ENCODE measurements around the gene PSG5.

DNA sequence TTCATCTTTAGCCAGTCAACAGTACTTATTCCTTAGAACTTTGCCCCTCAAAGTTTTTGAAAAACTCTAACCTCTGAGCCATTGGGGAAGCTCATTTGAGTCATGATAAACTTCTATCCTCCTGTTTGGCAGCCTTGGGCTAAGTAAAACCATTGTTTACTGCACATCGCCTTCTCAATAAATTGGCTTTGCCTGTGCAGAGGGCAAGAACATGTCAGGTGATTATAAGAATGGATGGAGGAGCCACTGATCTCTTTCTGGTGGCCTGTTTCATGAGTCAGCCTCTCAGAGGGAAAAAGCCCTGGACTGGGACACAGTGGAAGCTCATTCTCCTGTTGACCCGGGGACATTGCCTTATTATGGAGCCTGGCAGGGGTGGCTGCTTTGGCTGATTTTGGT lies 38.5 kb upstream of the PSG5 start:
- TF ChIP-seq CTCF (IDR thresholded peaks at IDR 0.05; ENCODE audit: borderline replicate concordance, extremely low read depth, low read length, poor library complexity, severe bottlenecking) (no peak), EZH2 (IDR thresholded peaks at IDR 0.05; ENCODE audit: borderline replicate concordance, low read depth, low read length, severe bottlenecking) (no peak)
